ENCODE measurements around the gene CCER1. TPM values are rescaled to one million over a fixed set of nuclear protein-coding genes. Genes with fewer than 3 reads are reported as not detected.

Gene CCER1
- total RNA-seq, 1 experiment from 2014 or later = not detected

GRCh38 chr12:90977224-90977623, 22.2 kb upstream of the CCER1 start:
- peaks cover 15% of the 10 kb centered on the region for H3K27me3 Mint-ChIP-seq (ENCODE audit: insufficient read depth, unreplicated experiment)
- no TSS peak for BruUV-seq (replicated peaks)

DNA sequence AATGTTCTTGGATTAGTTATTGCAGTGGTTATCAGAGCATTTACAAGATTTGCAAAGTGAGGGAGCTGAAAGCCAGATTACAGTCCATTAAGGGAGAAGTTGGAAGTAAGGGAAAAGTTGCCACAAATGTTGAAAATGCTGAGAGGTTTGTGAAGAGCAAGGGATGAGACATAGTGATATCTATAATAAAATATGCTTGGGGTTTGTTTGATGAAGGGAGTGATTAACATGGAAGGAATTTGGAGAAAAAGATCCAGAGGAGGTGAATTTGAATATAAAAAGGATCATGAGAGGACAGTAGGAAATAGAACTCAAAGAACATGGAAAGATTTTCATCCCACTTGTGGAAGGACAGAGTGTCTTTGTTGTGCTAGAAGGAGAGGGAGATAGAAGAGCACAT, 19.3 kb upstream of the CCER1 start:
- ChIA-PET CTCF (interaction anchor here (0.6 to 1.1 kb wide), 2 partner anchors 8 to 27 kb away, joined by 3 read pairs; no protein-coding TSS in a partner anchor), POLR2A (interaction anchor here (0.7 kb wide), 1 partner anchor 27 kb away, joined by 3 read pairs; no protein-coding TSS in a partner anchor)
- intact Hi-C loops (cut with micrococcal nuclease) = no loop called here
- Mint-ChIP-seq H3K4me1 (ENCODE audit: insufficient read depth, unreplicated experiment) (no peaks in the 10 kb centered on the region), H3K4me3 (ENCODE audit: unreplicated experiment) (no peak overlapping the region), H3K9me3 (ENCODE audit: unreplicated experiment) (no peaks in the 10 kb centered on the region), H3K27me3 (ENCODE audit: insufficient read depth, unreplicated experiment) (peaks cover 15% of the 10 kb centered on the region), H3K27ac (ENCODE audit: low read depth, unreplicated experiment) (no peak overlapping the region), H3K36me3 (ENCODE audit: insufficient read depth, unreplicated experiment) (no peaks in the 10 kb centered on the region)
- no TSS peak for BruUV-seq (replicated peaks)
- no peak for DNase-seq (ENCODE audit: unreplicated experiment)
- TF ChIP-seq CTCF (IDR thresholded peaks at IDR 0.05; ENCODE audit: unreplicated experiment) = no peak

More at GRCh38 chr12:90977224-90977623, 22.2 kb upstream of the CCER1 start:
- DNase-seq (ENCODE audit: unreplicated experiment) = no peak
- intact Hi-C loops (cut with micrococcal nuclease) = loop anchor here (5.0 kb wide), 1 partner anchor 200 kb away; no protein-coding TSS in a partner anchor
- H3K9me3 Mint-ChIP-seq (ENCODE audit: unreplicated experiment) = no peaks in the 10 kb centered on the region
- H3K4me1 Mint-ChIP-seq (ENCODE audit: insufficient read depth, unreplicated experiment) = no peaks in the 10 kb centered on the region
- POLR2A ChIA-PET = no interaction called here
- H3K36me3 Mint-ChIP-seq (ENCODE audit: insufficient read depth, unreplicated experiment) = no peaks in the 10 kb centered on the region
- H3K4me3 Mint-ChIP-seq (ENCODE audit: unreplicated experiment) = no peak overlapping the region
- H3K27ac Mint-ChIP-seq (ENCODE audit: low read depth, unreplicated experiment) = no peak overlapping the region
- CTCF ChIA-PET = interaction anchor here (0.6 to 5.8 kb wide), 12 partner anchors 8 to 1554 kb away, joined by 3 to 75 read pairs (median 16); partner anchors contain the start of gene LUM
- no peak for TF ChIP-seq CTCF (IDR thresholded peaks at IDR 0.05; ENCODE audit: unreplicated experiment)

GRCh38 chr12:90972226-90972625, 17.2 kb upstream of the CCER1 start:
- no TSS peak for BruUV-seq (replicated peaks)
- ChIA-PET POLR2A (no interaction called here), CTCF (interaction anchor here (1.0 kb wide), 1 partner anchor 356 kb away, joined by 3 read pairs; no protein-coding TSS in a partner anchor)
- H3K4me1 Mint-ChIP-seq (ENCODE audit: insufficient read depth, unreplicated experiment) = no peaks in the 10 kb centered on the region
- DNase-seq (ENCODE audit: unreplicated experiment) = no peak
- no peak for TF ChIP-seq CTCF (IDR thresholded peaks at IDR 0.05; ENCODE audit: unreplicated experiment)
- intact Hi-C loops (cut with micrococcal nuclease) = no loop called here
- H3K27me3 Mint-ChIP-seq (ENCODE audit: insufficient read depth, unreplicated experiment) = peaks cover 15% of the 10 kb centered on the region
- no peak overlapping the region for H3K4me3 Mint-ChIP-seq (ENCODE audit: unreplicated experiment)
- no peaks in the 10 kb centered on the region for H3K36me3 Mint-ChIP-seq (ENCODE audit: insufficient read depth, unreplicated experiment)
- H3K9me3 Mint-ChIP-seq (ENCODE audit: unreplicated experiment) = no peaks in the 10 kb centered on the region
- no peak overlapping the region for H3K27ac Mint-ChIP-seq (ENCODE audit: low read depth, unreplicated experiment)

- no peak for TF ChIP-seq CTCF (IDR thresholded peaks at IDR 0.05; ENCODE audit: unreplicated experiment)
- no peak for DNase-seq (ENCODE audit: unreplicated experiment)
- intact Hi-C loops (cut with micrococcal nuclease) = no loop called here
- H3K4me1 Mint-ChIP-seq (ENCODE audit: insufficient read depth, unreplicated experiment) = no peaks in the 10 kb centered on the region
- H3K4me3 Mint-ChIP-seq (ENCODE audit: unreplicated experiment) = no peak overlapping the region
- peaks cover 15% of the 10 kb centered on the region for H3K27me3 Mint-ChIP-seq (ENCODE audit: insufficient read depth, unreplicated experiment)
- BruUV-seq (replicated peaks) = no TSS peak
- ChIA-PET POLR2A (no interaction called here), CTCF (interaction anchor here (0.5 to 0.7 kb wide), 2 partner anchors 182 to 360 kb away, joined by 3 to 4 read pairs; no protein-coding TSS in a partner anchor)
- no peaks in the 10 kb centered on the region for H3K9me3 Mint-ChIP-seq (ENCODE audit: unreplicated experiment)
- H3K36me3 Mint-ChIP-seq (ENCODE audit: insufficient read depth, unreplicated experiment) = no peaks in the 10 kb centered on the region
- H3K27ac Mint-ChIP-seq (ENCODE audit: low read depth, unreplicated experiment) = no peak overlapping the region
These were observed 15.9 kb upstream of the CCER1 start for GRCh38 chr12:90970911-90971310.
